GM19455 (cell line): ENCODE data around the gene IL12B.
"Not testable (repeated sequence)": the region's sequence is repeated elsewhere in the genome, so short reads cannot be mapped to it uniquely, and the experiment has no call there.

ENCODE experiments used
- ATAC-seq: cut with Tn5 transposase; IDR thresholded peaks from one replicate; pipeline ENCODE4 v1.9.1; 2021; ENCODE audit not compliant: unreplicated experiment

IL12B gene

DNA sequence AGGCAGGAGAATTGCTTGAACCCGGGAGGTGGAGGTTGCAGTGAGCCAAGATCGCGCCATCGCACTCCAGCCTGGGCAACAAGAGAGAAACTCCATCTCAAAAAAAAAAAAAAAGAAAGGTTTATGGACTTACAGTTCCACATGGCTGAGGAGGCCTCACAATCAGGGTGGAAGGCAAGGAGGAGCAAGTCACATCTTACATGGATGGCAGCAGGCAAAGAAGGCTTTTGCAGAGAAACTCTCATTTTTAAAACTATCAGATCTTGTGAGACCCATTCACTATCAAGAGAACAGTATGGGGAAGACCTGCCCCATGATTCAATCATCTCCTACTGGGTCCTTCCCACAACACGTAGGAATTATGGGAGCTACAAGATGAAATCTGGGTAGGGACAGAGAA lies 33.0 kb downstream of the IL12B start:
- not testable (repeated sequence) for ATAC-seq

DNA sequence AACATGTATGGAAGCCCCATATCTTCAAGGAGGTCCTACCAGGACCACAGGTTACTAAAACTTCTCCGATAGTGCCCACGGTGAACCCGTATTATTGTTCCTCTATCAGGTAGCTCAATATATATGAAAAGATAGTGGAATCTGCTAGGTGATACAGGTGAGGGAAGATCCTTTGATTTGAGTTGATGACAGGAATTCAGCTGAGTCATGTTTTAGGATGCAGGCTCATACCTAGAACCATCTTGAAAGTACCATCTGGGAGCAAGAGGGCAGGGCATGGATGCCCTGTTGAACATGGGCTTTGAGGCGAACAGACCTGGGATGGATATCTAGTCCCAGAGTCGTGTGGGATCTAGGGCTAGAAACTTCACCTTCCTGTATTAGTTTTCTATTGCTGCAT lies 35.4 kb downstream of the IL12B start:
- no peak for ATAC-seq

DNA sequence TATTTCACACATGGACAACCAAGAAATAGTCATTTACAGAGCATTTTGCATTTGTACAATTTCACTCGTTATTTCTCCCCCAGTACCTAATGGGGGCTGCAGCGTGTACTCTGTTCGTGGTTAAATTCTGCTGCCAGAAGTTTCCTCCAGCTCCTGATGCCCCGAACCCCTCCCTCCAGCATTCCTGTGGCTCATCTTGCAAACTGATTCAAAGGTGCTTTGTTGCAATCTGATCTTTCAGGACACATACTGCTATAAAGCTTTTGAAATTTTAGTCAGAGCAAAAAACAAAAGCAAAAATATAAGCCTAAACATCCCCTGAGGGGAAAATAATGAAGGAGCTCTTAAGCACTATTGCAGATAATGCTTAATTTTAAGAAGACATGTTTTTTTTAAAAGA lies 39.5 kb downstream of the IL12B start:
- ATAC-seq = no peak

DNA sequence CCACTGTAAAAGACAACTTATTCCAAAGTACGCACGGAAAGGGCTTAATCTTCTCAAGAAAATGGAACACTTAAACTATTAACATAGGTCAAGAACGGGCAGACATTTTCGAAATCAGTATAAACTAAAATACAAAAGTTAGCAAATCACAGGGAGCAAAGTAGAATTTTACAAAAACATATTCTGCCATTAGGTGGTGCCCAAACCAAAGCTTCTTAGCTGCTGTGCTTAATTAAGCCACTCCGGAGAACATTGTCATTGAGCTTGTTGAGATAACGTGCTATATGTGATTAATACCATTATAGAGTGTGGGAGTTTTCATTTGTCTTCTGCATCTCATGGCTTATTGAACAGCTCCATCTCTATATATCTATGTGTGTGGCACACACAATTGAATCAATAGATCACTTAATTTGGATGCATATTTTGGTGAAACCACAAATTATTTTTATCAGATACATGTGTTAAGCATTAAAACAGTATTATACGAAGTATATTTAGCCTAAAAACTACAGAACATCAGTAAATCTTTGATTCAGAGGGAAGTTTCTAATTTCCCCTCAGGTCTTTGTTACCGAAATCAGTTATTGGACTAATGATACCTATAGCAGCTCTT lies 43.8 kb downstream of the IL12B start:
- ATAC-seq = no peak

DNA sequence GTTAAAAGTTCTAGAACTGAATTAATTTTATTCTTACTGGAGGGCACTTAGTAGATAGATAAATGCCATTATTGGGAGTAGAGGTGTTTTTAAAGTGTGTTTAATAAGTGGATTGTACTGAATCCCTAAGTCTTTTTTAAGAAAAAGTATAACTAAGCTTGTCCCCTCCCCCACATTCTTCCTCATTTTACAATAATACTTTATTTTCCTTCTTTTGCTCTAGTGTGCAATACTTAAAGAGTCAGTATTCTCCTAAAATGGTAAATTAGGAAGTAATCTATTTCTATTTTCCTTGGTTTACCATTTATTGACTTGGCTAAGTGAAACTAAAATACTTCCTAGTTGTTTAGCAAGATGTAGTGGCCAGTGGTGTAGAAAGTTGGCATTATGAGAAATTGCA lies 55.6 kb downstream of the IL12B start:
- no peak for ATAC-seq

DNA sequence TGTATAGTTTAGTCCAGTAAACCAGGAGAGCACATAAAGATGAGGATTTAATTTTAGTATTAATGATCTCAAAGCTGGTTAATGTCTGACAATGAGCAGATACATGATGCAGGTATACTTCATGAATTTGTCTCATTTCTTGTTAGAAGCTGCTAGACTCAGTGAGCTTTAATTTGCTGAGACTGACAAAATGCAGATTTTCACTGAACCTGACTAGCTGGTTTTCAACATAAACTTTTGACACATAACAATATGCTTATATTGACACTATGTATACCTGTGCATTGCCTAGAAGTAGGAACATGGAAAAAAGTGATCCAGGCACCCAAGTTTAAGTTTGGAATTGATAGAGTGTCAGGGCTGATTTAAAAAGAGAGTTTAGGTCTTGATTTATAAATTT lies 56.4 kb downstream of the IL12B start:
- ATAC-seq = no peak

DNA sequence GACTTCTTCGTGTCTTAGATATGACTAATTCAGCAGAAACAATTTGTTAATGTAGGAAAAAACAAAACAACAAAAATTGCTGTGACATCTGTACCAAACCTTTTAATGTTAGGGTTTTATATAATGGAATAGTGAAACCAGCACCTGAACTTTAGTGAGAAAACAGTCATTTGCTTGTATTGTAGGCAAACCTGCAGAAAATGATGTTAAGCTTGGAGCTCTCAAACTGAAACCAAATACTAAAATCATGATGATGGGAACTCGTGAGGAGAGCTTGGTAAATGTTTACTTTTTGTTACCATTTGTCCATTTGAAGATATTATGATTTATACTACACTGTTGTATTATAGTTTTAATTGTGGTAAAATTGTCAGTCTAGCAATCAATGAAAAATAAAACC lies 60.6 kb downstream of the IL12B start:
- ATAC-seq = no peak

DNA sequence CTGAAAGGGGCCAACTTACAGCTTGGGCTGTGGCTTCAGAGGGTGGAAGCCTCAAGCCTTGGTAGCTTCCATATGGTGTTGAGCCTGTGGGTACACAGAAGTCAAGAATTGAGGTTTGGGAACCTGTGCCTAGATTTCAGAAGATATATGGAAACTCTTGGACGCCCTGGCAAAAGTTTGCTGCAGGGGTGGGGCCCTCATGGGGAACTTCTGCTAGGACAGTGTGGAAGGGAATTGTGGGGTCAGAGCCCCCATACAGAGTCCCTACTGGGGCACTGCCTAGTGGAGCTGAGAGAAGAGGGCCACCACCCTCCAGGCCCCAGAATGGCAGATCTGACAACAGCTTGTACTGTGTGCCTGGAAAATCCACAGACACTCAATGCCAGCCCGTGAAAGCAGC lies 63.5 kb downstream of the IL12B start:
- ATAC-seq = not testable (repeated sequence)
